ENCODE data around the gene HBB.

The HBB gene

DNA sequence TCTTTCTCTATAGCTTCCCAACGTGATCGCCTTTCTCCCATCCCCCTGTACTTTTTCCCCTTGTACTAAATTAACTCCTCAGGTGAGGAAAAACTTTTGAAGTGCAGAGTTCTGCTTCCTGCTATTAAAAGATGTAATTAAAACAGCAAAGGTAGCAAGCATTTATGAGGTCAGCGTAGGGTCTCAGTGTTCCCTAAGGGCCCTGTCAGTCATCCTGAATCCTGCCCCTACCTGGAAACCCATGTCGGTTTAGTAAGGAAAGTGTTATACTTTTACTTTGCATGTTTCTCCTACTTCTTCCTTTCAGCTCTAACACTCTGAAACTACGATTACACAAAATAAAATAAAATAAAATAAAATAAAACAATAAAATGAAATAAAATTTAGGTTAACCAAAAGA, 1.3 kb upstream of the HBB start:
- DNase-seq (ENCODE audit: extremely low spot score): no peak
- TF ChIP-seq, protein P1, sequence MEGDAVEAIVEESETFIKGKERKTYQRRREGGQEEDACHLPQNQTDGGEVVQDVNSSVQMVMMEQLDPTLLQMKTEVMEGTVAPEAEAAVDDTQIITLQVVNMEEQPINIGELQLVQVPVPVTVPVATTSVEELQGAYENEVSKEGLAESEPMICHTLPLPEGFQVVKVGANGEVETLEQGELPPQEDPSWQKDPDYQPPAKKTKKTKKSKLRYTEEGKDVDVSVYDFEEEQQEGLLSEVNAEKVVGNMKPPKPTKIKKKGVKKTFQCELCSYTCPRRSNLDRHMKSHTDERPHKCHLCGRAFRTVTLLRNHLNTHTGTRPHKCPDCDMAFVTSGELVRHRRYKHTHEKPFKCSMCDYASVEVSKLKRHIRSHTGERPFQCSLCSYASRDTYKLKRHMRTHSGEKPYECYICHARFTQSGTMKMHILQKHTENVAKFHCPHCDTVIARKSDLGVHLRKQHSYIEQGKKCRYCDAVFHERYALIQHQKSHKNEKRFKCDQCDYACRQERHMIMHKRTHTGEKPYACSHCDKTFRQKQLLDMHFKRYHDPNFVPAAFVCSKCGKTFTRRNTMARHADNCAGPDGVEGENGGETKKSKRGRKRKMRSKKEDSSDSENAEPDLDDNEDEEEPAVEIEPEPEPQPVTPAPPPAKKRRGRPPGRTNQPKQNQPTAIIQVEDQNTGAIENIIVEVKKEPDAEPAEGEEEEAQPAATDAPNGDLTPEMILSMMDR (IDR thresholded peaks at IDR 0.05; ENCODE audit: control extremely low read depth, extremely low read depth, low read depth, missing control alignments): no peak
- CTCF ChIA-PET: no interaction called here
- POLR2A ChIA-PET: no interaction called here

GRCh38 chr11:5227681-5228080, 810 bp upstream of the HBB start:
- TF ChIP-seq, protein P1 (IDR thresholded peaks at IDR 0.05; ENCODE audit: control extremely low read depth, extremely low read depth, low read depth, missing control alignments): no peak
- DNase-seq (ENCODE audit: extremely low spot score): no peak
- POLR2A ChIA-PET: no interaction called here
- CTCF ChIA-PET: no interaction called here

GRCh38 chr11:5225480-5225871, 1.4 kb downstream of the HBB start:
- TF ChIP-seq, protein P1 (IDR thresholded peaks at IDR 0.05; ENCODE audit: control extremely low read depth, extremely low read depth, low read depth, missing control alignments): no peak
- POLR2A ChIA-PET: no interaction called here
- CTCF ChIA-PET: interaction anchor here (1.0 kb wide), 1 partner anchor 36 kb away, joined by 3 read pairs; no protein-coding TSS in a partner anchor
- no peak for DNase-seq (ENCODE audit: extremely low spot score)

DNA sequence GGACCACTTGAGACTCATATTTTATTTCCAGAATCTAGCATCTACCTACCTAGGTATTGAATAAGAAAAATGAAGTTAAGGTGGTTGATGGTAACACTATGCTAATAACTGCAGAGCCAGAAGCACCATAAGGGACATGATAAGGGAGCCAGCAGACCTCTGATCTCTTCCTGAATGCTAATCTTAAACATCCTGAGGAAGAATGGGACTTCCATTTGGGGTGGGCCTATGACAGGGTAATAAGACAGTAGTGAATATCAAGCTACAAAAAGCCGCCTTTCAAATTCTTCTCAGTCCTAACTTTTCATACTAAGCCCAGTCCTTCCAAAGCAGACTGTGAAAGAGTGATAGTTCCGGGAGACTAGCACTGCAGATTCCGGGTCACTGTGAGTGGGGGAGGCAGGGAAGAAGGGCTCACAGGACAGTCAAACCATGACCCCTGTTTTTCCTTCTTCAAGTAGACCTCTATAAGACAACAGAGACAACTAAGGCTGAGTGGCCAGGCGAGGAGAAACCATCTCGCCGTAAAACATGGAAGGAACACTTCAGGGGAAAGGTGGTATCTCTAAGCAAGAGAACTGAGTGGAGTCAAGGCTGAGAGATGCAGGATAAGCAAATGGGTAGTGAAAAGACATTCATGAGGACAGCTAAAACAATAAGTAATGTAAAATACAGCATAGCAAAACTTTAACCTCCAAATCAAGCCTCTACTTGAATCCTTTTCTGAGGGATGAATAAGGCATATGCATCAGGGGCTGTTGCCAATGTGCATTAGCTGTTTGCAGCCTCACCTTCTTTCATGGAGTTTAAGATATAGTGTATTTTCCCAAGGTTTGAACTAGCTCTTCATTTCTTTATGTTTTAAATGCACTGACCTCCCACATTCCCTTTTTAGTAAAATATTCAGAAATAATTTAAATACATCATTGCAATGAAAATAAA, 2.1 kb downstream of the HBB start:
- DNase-seq (ENCODE audit: extremely low spot score): no peak
- TF ChIP-seq, protein P1 (IDR thresholded peaks at IDR 0.05; ENCODE audit: control extremely low read depth, extremely low read depth, low read depth, missing control alignments): no peak
- CTCF ChIA-PET: interaction anchor here (1.0 kb wide), 1 partner anchor 35 kb away, joined by 3 read pairs; no protein-coding TSS in a partner anchor
- POLR2A ChIA-PET: no interaction called here

DNA sequence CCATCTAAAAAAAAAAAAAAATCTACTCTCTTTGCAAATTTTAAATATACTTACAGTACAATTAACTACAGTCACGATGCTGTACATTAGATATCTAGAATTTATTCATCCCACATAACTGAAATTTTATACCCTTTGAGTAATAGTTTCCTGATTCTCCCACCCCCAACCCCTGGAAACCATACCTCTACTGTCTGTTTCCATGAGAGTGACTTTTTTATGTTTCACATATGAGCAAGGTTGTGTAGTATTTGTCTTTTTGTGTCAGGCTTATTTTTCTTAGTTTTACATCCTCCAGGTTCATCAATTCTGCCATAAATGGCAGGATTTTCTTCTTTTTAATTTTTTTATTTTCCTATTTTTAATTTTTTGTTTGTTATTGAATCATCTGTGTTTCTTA, 3.2 kb downstream of the HBB start:
- POLR2A ChIA-PET: no interaction called here
- CTCF ChIA-PET: no interaction called here
- DNase-seq (ENCODE audit: extremely low spot score): no peak
- TF ChIP-seq, protein P1 (IDR thresholded peaks at IDR 0.05; ENCODE audit: control extremely low read depth, extremely low read depth, low read depth, missing control alignments): no peak

DNA sequence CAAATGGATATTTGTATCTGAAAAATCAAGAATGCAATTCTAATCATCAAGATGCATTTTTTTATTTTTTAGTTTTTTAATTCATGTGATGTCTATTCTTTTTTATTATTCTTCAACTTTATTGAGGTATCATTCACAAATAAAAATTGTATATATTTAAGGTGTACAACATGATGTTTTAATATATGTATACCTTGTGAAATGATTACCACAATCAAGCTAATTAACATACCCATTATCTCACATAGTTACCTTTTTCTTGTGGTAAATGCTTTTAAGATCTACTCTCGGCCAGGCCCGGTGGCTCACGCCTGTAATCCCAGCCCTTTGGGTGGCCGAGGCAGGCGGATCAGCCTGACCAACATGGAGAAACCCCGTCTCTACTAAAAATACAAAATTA, 3.7 kb downstream of the HBB start:
- no peak for DNase-seq (ENCODE audit: extremely low spot score)
- ChIA-PET CTCF (no interaction called here), POLR2A (no interaction called here)
- TF ChIP-seq, protein P1 (IDR thresholded peaks at IDR 0.05; ENCODE audit: control extremely low read depth, extremely low read depth, low read depth, missing control alignments): no peak
